ENCODE results near the gene TRMT1L. TPM values are rescaled to one million over a fixed set of nuclear protein-coding genes. Genes with fewer than 3 reads are reported as not detected.
A peak's percentile ranks its signal among the peaks of the same experiment; 100 is the strongest.
"Not testable (repeated sequence)": the region's sequence is repeated elsewhere in the genome, so short reads cannot be mapped to it uniquely, and the experiment has no call there.

The TRMT1L gene
- total RNA-seq (15.6 TPM), polyA plus RNA-seq (18.9 TPM)
- long read RNA-seq, donor 1, full-length matches to known transcripts = 1 of 1 reads
- long read RNA-seq, donor 1, partial matches to known transcripts = 0 of 1 reads
- long read RNA-seq, donor 1, other reads (novel, unspliced or antisense) = 0 of 1 reads
- long read RNA-seq, donor 2, full-length matches to known transcripts = 5 of 5 reads
- long read RNA-seq, donor 2, partial matches to known transcripts = 0 of 5 reads
- long read RNA-seq, donor 2, other reads (novel, unspliced or antisense) = 0 of 5 reads
- long read RNA-seq, donor 3, full-length matches to known transcripts = 3 of 3 reads
- long read RNA-seq, donor 3, partial matches to known transcripts = 0 of 3 reads
- long read RNA-seq, donor 3, other reads (novel, unspliced or antisense) = 0 of 3 reads
- long read RNA-seq, donor 4, full-length matches to known transcripts = 3 of 3 reads
- long read RNA-seq, donor 4, partial matches to known transcripts = 0 of 3 reads
- long read RNA-seq, donor 4, other reads (novel, unspliced or antisense) = 0 of 3 reads
- long read RNA-seq, donor 5, full-length matches to known transcripts = 7 of 7 reads
- long read RNA-seq, donor 5, partial matches to known transcripts = 0 of 7 reads
- long read RNA-seq, donor 5, other reads (novel, unspliced or antisense) = 0 of 7 reads
- long read RNA-seq, donor 6, full-length matches to known transcripts = 1 of 1 reads
- long read RNA-seq, donor 6, partial matches to known transcripts = 0 of 1 reads
- long read RNA-seq, donor 6, other reads (novel, unspliced or antisense) = 0 of 1 reads
- long read RNA-seq, donor 7, full-length matches to known transcripts = 2 of 2 reads
- long read RNA-seq, donor 7, partial matches to known transcripts = 0 of 2 reads
- long read RNA-seq, donor 7, other reads (novel, unspliced or antisense) = 0 of 2 reads
- long read RNA-seq, donor 8 = 0 reads
- long read RNA-seq, donor 9, full-length matches to known transcripts = 5 of 5 reads
- long read RNA-seq, donor 9, partial matches to known transcripts = 0 of 5 reads
- long read RNA-seq, donor 9, other reads (novel, unspliced or antisense) = 0 of 5 reads
- long read RNA-seq, donor 10 = 0 reads

- under 1% methylated on average over 63 of the region's 63 CpGs for WGBS
- H3K9me3 ChIP-seq (ENCODE audit: control insufficient read depth in 2 of 2, insufficient read depth in 1 of 2, low read length in 1 of 2) = no peaks in the 10 kb centered on the region
- peaks cover 0 to 6% of the 10 kb centered on the region in 2 donors for H3K36me3 ChIP-seq (ENCODE audit: control insufficient read depth in 2 of 2, insufficient read depth in 2 of 2, low read length in 1 of 2)
- no peaks in the 10 kb centered on the region for H3K27me3 ChIP-seq (ENCODE audit: control insufficient read depth in 2 of 2, insufficient read depth in 1 of 2, low read length in 1 of 2)
- H3K4me3 ChIP-seq (ENCODE audit: low read length in 2 of 2) = peak within 1 kb of the TSS; percentile 73 to 97
- peak; percentile 94 to 100 (median 98) for DNase-seq (ENCODE audit: low read depth in 6 of 9, low spot score in 9 of 9)
- H3K4me1 ChIP-seq (ENCODE audit: control insufficient read depth in 2 of 2, insufficient read depth in 2 of 2, low read length in 2 of 2) = peaks cover 6 to 8% of the 10 kb centered on the region in 2 donors
- H3K27ac ChIP-seq (ENCODE audit: low read depth in 1 of 2, low read length in 1 of 2) = peak within 1 kb of the TSS; percentile 98 to 99
Measured at GRCh38 chr1:185156854-185157598, at the start of gene TRMT1L, which contains the start of gene SWT1. TSS of gene TRMT1L (minus strand) at chr1:185156953. CDS start at chr1:185156712, 241 bp downstream. TSS of gene SWT1 (plus strand) at chr1:185157167. CDS start at chr1:185160842, 3,675 bp downstream.

- Histone ChIP-seq H3K4me1 (ENCODE audit: control insufficient read depth in 2 of 2, insufficient read depth in 2 of 2, low read length in 2 of 2) (no peaks in the 10 kb centered on the region), H3K27me3 (ENCODE audit: control insufficient read depth in 2 of 2, insufficient read depth in 1 of 2, low read length in 1 of 2) (no peaks in the 10 kb centered on the region), H3K9me3 (ENCODE audit: control insufficient read depth in 2 of 2, insufficient read depth in 1 of 2, low read length in 1 of 2) (peaks cover 0 to 4% of the 10 kb centered on the region in 2 donors), H3K36me3 (ENCODE audit: control insufficient read depth in 2 of 2, insufficient read depth in 2 of 2, low read length in 1 of 2) (no peaks in the 10 kb centered on the region), H3K27ac (ENCODE audit: low read depth in 1 of 2, low read length in 1 of 2) (no peak overlapping the region), H3K4me3 (ENCODE audit: low read length in 2 of 2) (no peak overlapping the region)
- WGBS = 98% methylated on average over 8 of the region's 8 CpGs
- no peak for DNase-seq (ENCODE audit: low read depth in 6 of 9, low spot score in 9 of 9)
Measured at GRCh38 chr1:185200889-185201288, 44.1 kb upstream of the TRMT1L start.

GRCh38 chr1:185198712-185199111 is 42.0 kb upstream of the TRMT1L start:
- H3K27ac ChIP-seq (ENCODE audit: low read depth in 1 of 2, low read length in 1 of 2); H3K4me1 ChIP-seq (ENCODE audit: control insufficient read depth in 2 of 2, insufficient read depth in 2 of 2, low read length in 2 of 2); H3K27me3 ChIP-seq (ENCODE audit: control insufficient read depth in 2 of 2, insufficient read depth in 1 of 2, low read length in 1 of 2); H3K4me3 ChIP-seq (ENCODE audit: low read length in 2 of 2); H3K36me3 ChIP-seq (ENCODE audit: control insufficient read depth in 2 of 2, insufficient read depth in 2 of 2, low read length in 1 of 2); H3K9me3 ChIP-seq (ENCODE audit: control insufficient read depth in 2 of 2, insufficient read depth in 1 of 2, low read length in 1 of 2); DNase-seq (ENCODE audit: low read depth in 6 of 9, low spot score in 9 of 9): not testable (repeated sequence)
- WGBS = 93% methylated on average over 4 of the region's 4 CpGs

GRCh38 chr1:185193756-185194155 is 37.0 kb upstream of the TRMT1L start:
- Histone ChIP-seq H3K4me3 (ENCODE audit: low read length in 2 of 2) (no peak overlapping the region), H3K4me1 (ENCODE audit: control insufficient read depth in 2 of 2, insufficient read depth in 2 of 2, low read length in 2 of 2) (no peaks in the 10 kb centered on the region), H3K36me3 (ENCODE audit: control insufficient read depth in 2 of 2, insufficient read depth in 2 of 2, low read length in 1 of 2) (peaks cover 0 to 3% of the 10 kb centered on the region in 2 donors), H3K27ac (ENCODE audit: low read depth in 1 of 2, low read length in 1 of 2) (no peak overlapping the region), H3K9me3 (ENCODE audit: control insufficient read depth in 2 of 2, insufficient read depth in 1 of 2, low read length in 1 of 2) (no peaks in the 10 kb centered on the region), H3K27me3 (ENCODE audit: control insufficient read depth in 2 of 2, insufficient read depth in 1 of 2, low read length in 1 of 2) (no peaks in the 10 kb centered on the region)
- no peak for DNase-seq (ENCODE audit: low read depth in 6 of 9, low spot score in 9 of 9)
- WGBS = 95% methylated on average over 1 of the region's 1 CpG

- 29% methylated on average over 5 of the region's 5 CpGs for WGBS
- H3K4me1 ChIP-seq (ENCODE audit: control insufficient read depth in 2 of 2, insufficient read depth in 2 of 2, low read length in 2 of 2) = peaks cover 0 to 4% of the 10 kb centered on the region in 2 donors
- H3K36me3 ChIP-seq (ENCODE audit: control insufficient read depth in 2 of 2, insufficient read depth in 2 of 2, low read length in 1 of 2) = peaks cover 0 to 5% of the 10 kb centered on the region in 2 donors
- no peak overlapping the region for H3K27ac ChIP-seq (ENCODE audit: low read depth in 1 of 2, low read length in 1 of 2)
- H3K4me3 ChIP-seq (ENCODE audit: low read length in 2 of 2) = peak overlapping the region in 1 of 2 donors; percentile 21
- no peaks in the 10 kb centered on the region for H3K9me3 ChIP-seq (ENCODE audit: control insufficient read depth in 2 of 2, insufficient read depth in 1 of 2, low read length in 1 of 2)
- peak; percentile 58 to 91 (median 80) for DNase-seq (ENCODE audit: low read depth in 6 of 9, low spot score in 9 of 9)
- H3K27me3 ChIP-seq (ENCODE audit: control insufficient read depth in 2 of 2, insufficient read depth in 1 of 2, low read length in 1 of 2) = no peaks in the 10 kb centered on the region
Measured at GRCh38 chr1:185170291-185170848, 13.6 kb upstream of the TRMT1L start.

- Histone ChIP-seq H3K27ac (ENCODE audit: low read depth in 1 of 2, low read length in 1 of 2) (no peak overlapping the region), H3K36me3 (ENCODE audit: control insufficient read depth in 2 of 2, insufficient read depth in 2 of 2, low read length in 1 of 2) (peaks cover 0 to 12% of the 10 kb centered on the region in 2 donors), H3K27me3 (ENCODE audit: control insufficient read depth in 2 of 2, insufficient read depth in 1 of 2, low read length in 1 of 2) (no peaks in the 10 kb centered on the region), H3K4me3 (ENCODE audit: low read length in 2 of 2) (no peak overlapping the region), H3K4me1 (ENCODE audit: control insufficient read depth in 2 of 2, insufficient read depth in 2 of 2, low read length in 2 of 2) (peaks cover 0 to 4% of the 10 kb centered on the region in 2 donors), H3K9me3 (ENCODE audit: control insufficient read depth in 2 of 2, insufficient read depth in 1 of 2, low read length in 1 of 2) (no peaks in the 10 kb centered on the region)
- 51% methylated on average over 1 of the region's 1 CpG for WGBS
- no peak for DNase-seq (ENCODE audit: low read depth in 6 of 9, low spot score in 9 of 9)
Measured at GRCh38 chr1:185166106-185166505, 9.4 kb upstream of the TRMT1L start.

- Histone ChIP-seq H3K27me3 (ENCODE audit: control insufficient read depth in 2 of 2, insufficient read depth in 1 of 2, low read length in 1 of 2) (no peaks in the 10 kb centered on the region), H3K9me3 (ENCODE audit: control insufficient read depth in 2 of 2, insufficient read depth in 1 of 2, low read length in 1 of 2) (no peaks in the 10 kb centered on the region), H3K36me3 (ENCODE audit: control insufficient read depth in 2 of 2, insufficient read depth in 2 of 2, low read length in 1 of 2) (peaks cover 0 to 12% of the 10 kb centered on the region in 2 donors), H3K27ac (ENCODE audit: low read depth in 1 of 2, low read length in 1 of 2) (no peak overlapping the region), H3K4me1 (ENCODE audit: control insufficient read depth in 2 of 2, insufficient read depth in 2 of 2, low read length in 2 of 2) (peaks cover 2 to 3% of the 10 kb centered on the region in 2 donors), H3K4me3 (ENCODE audit: low read length in 2 of 2) (no peak overlapping the region)
- 98% methylated on average over 4 of the region's 4 CpGs for WGBS
- DNase-seq (ENCODE audit: low read depth in 6 of 9, low spot score in 9 of 9) = no peak
Measured at GRCh38 chr1:185162491-185162890, 5.7 kb upstream of the TRMT1L start.

- H3K27ac ChIP-seq (ENCODE audit: low read depth in 1 of 2, low read length in 1 of 2) = no peak overlapping the region
- H3K4me3 ChIP-seq (ENCODE audit: low read length in 2 of 2) = no peak overlapping the region
- no peak for DNase-seq (ENCODE audit: low read depth in 6 of 9, low spot score in 9 of 9)
- peaks cover 6 to 8% of the 10 kb centered on the region in 2 donors for H3K4me1 ChIP-seq (ENCODE audit: control insufficient read depth in 2 of 2, insufficient read depth in 2 of 2, low read length in 2 of 2)
- H3K36me3 ChIP-seq (ENCODE audit: control insufficient read depth in 2 of 2, insufficient read depth in 2 of 2, low read length in 1 of 2) = peaks cover 0 to 7% of the 10 kb centered on the region in 2 donors
- 99% methylated on average over 3 of the region's 3 CpGs for WGBS
- H3K9me3 ChIP-seq (ENCODE audit: control insufficient read depth in 2 of 2, insufficient read depth in 1 of 2, low read length in 1 of 2) = no peaks in the 10 kb centered on the region
- H3K27me3 ChIP-seq (ENCODE audit: control insufficient read depth in 2 of 2, insufficient read depth in 1 of 2, low read length in 1 of 2) = no peaks in the 10 kb centered on the region
Measured at GRCh38 chr1:185159966-185160365, 3.2 kb upstream of the TRMT1L start.
